GM13976 (cell line): ENCODE measurements around the gene FANCL.
"Not testable (repeated sequence)": the region's sequence is repeated elsewhere in the genome, so short reads cannot be mapped to it uniquely, and the experiment has no call there.

Source experiments
- DNase-seq: peaks from one replicate; pipeline ENCODE4 v3.0.0; 2012; ENCODE audit warnings: low spot score
- CTCF ChIP-seq: IDR thresholded peaks from 2 replicates; pipeline ENCODE4 v1.5.1; 2012; ENCODE audit warnings: borderline replicate concordance, mild to moderate bottlenecking; ENCODE audit not compliant: insufficient read depth; ENCODE audit errors: extremely low read depth, missing control alignments, control extremely low read depth
- in situ Hi-C: fragments of 300-500 bp; cut with MboI; formaldehyde crosslinking; loops from one replicate; pipeline ENCODE4 v1.12.0; 2022; ENCODE audit warnings: low sequenced_read_pairs, mixed read lengths, inconsistent platforms; ENCODE audit not compliant: unreplicated experiment

FANCL gene

GRCh38 chr2:58163913-58164312 is 77.2 kb downstream of the FANCL start:
- DNase-seq, result no peak
- in situ Hi-C loops, result no loop called here
- no peak for TF ChIP-seq CTCF

GRCh38 chr2:58158481-58158880 is 82.6 kb downstream of the FANCL start:
- TF ChIP-seq CTCF, result no peak
- DNase-seq, result no peak
- in situ Hi-C loops, result no loop called here

- in situ Hi-C loops, result no loop called here
- no peak for TF ChIP-seq CTCF
- DNase-seq, result no peak
Observed at GRCh38 chr2:58157754-58158153, 83.4 kb downstream of the FANCL start.

GRCh38 chr2:58156780-58157179 is 84.3 kb downstream of the FANCL start:
- in situ Hi-C loops, result no loop called here
- TF ChIP-seq CTCF, result no peak
- DNase-seq, result no peak

GRCh38 chr2:58155160-58155778 is 85.9 kb downstream of the FANCL start:
- TF ChIP-seq CTCF, result no peak
- DNase-seq, result no peak
- in situ Hi-C loops, result no loop called here

- TF ChIP-seq CTCF, result no peak
- no peak for DNase-seq
- in situ Hi-C loops, result no loop called here
Observed at GRCh38 chr2:58146707-58147106, 94.4 kb downstream of the FANCL start.

- in situ Hi-C loops, DNase-seq: not testable (repeated sequence)
Observed at GRCh38 chr2:58145769-58146168, 95.4 kb downstream of the FANCL start.
